Stimulated activated CD4-positive, alpha-beta T cell treated with anti-CD3 and anti-CD28 coated beads, Interleukin-12 subunit alpha, Interleukin-12 subunit beta, amount 100 ng/mL, for 48 hours (primary cell): ENCODE measurements around the gene PTPRS.

ENCODE experiments used
- DNase-seq, 3 donors: peaks; one replicate each; pipeline ENCODE4 v3.0.0-alpha.2; 2020; ENCODE audit warnings: low read depth in 2 of 3, low spot score in 1 of 3

PTPRS gene

DNA sequence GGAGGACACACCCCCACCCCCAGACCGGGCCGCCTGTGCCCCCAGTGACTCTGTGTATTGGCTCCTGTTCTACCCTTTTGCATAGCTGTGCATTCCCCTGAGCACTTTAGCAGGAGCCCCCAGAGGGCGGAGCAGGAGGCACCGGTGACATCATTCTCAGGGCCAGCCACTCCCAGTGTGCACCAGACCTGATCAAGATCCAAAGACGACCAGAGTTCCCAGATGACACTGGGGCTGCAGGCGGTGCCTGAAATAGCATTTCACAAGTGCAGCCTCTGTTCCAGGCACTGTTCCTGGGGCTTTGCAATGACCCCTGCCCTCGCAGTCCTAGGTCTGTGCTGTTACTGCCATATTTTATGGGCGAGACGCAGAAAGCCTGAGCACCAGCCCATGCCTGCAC lies 14.5 kb upstream of the PTPRS start:
- DNase-seq = no peak

DNA sequence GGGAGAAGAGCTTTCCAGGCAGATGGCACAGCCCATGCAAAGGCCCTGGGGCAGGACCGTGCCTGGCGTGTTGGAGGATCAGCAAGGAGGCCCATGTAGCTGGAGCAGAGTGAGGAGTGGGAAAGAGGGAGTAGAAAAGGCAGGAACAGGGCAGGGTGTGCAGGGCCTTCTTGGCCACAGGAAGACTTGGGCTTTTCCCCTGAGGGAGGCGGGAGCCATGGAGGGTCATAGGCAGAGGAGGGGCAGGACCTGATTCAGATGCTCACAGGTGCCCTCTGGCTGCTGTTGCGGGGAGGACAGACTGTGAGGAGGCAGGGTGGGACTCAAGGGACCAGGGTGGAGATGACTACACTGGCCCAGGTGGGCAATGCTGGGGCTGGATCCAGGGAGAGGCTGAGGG lies 13.8 kb upstream of the PTPRS start:
- DNase-seq = peak in 1 of 3 donors; percentile 8

DNA sequence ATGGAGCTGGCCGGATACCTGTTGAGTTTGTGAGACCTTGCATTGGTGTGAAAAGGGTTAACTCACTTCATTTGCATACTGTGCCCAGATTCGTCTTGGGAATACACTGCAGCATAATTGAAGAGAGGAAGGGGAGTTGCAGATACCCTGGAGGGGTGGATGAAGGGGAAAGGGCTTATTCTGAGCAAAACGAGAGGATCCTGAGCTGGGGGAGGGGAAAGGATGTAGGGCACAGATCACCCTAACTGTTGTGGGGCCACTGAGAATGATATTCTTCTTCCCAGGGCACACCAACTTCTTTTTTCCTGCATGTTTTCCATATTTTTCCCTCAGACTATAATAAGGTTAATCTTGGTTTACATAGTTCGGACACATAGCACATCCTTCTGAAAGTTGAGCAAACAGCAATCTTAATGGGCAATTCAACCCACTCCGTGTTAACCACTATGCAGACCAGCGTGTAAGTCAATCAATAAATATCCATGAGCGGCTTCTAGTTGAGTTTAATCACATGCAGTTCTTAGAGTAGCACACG lies 11.7 kb upstream of the PTPRS start:
- no peak for DNase-seq

DNA sequence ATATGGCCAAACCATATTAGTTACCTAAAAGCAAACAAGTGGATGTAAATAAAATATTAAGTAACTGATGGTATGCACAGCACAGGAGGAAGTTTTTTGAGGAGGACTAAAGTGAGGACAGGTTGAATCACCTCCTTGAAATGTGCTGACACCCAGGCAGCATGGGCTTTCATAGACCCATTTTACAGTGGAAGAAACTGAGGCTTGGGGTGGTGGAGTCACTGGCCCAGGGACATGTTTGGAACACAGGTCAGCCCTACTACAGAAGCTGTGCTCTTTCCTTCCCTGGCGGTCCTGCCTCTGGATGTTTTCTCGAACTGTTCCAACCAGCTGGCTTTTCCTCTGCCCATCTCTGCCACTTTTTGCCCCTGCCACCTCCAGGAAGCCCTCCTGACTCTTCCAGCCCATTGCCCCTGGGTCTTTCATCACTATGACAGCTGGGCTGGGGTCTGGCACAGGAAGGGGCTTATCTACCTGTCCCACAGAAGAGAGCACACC lies 11.2 kb upstream of the PTPRS start:
- no peak for DNase-seq

DNA sequence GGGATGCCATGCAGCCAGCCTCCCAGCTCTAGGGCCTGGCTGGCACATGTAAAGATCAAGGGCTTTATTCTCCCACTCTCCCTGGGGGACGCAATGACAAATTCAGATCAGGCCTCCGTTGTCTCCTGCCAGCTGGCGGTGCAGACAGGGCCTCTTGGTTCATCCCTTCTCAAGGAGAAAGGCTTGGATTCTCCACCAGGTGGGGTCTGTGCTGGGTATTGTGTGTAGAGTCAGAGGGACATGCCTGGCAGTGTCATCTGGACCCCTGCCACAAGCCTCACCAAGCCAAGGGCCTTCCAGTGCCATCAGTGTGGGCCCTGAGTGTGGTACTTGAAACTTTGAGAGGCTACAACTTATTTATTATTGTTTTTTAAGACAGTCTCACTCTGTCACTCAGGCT lies 8.4 kb upstream of the PTPRS start:
- no peak for DNase-seq

DNA sequence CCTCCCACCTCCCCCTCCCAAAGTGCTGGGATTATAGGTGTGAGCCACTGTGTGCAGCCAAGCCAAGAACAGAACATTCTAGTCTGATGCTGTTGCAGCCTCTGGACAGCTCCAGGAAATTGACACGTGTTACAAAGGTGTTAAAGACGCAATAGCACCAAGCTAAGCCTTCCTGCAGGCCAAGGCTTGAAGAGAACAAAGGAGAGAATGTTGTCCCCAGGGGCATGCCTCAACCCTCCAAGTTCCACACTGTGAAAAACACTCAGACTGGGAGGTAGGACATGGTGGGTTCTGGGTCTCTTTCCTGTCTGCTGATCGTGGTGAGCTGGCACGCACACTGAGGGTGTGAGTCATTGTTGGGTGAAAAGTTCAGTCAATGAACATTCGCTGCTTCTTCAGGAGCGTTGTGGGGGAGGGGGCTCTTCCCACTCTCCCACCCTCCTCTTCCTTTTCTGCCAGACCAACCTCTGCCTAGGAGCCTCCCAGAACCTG lies 5.3 kb upstream of the PTPRS start:
- no peak for DNase-seq

DNA sequence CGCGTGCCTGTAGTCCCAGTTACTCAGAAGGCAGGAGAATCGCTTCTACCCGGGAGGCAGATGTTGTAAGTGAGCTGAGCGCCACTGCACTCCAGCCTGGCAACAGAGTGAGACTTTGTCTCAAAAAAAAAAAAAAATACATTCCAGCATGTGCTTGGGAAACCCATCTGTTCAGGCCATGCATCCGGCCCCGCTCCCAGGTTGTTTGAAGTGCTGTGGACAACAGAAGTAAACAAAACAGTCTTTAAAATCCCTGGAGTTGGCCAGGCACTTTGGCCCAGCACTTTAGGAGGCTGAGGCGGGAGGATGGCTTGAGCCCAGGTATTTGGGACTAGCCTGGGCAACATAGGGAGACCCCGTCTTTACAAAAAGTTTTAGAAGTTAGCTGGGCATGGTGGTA lies 3.2 kb upstream of the PTPRS start:
- DNase-seq = no peak

DNA sequence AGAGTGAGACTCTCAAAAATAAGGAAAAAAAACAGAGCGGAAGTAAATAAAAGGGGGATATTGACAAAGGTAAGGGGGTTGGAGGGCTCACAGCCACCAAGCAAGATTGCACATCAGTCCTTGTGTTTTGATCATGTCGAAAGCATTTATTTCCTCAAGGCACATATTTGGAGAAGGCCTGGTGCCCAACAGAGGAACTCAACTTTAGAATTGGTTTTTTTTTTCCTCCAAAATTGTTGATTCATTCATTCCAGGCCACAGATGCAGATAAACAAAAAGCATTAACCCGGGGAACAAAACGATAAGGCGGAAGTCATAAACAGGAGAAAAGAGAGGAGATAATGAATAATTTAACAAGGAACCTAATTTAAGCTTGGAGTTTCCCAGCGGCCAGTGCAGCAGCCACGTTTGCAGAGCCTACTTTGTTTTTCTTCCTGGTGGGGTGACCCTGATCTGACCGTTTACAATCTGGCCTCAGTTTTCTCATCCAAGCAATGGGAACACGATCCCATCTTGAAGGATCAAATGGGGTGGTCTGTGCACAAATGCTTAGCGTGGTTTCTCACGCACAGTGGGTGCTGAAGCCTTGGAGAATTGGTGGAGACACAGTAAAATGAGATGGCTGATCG lies 2.1 kb upstream of the PTPRS start:
- DNase-seq = no peak

DNA sequence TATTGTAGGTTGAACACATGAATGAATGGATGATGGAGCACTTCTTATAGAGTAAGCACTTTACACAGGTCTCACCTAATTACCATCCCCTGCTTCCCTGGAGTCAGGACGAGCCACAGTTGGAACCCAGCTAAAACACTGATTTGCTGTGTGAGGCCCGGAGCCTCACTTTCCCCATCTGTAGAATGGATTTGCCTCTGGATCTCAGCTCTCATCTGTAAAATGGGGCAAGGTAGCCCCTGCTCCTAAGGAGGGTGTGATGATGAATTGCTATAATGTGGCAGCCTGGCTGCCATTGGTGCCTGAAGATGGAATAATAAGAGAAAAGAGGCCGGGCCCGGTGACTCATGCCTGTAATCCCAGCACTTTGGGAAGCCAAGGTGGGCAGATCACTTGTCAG lies 1.4 kb upstream of the PTPRS start:
- no peak for DNase-seq

DNA sequence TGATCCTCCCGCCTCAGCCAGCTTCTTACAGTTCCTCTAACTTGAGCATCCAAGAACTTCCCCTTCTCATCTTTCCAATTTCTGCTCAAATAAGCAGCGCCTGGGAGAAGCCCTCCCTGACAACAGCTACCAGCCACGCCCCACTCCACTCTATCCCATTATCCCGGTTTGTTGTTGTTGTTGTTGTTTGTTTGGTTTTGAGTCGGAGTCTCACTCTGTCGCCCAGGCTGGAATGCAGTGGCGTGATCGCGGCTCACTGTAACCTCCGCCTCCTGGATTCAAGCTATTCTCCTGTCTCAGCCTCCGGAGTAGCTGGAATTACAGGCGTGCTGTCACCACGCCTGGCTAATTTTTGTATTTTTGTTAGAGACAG lies 822 bp upstream of the PTPRS start:
- no peak for DNase-seq

DNA sequence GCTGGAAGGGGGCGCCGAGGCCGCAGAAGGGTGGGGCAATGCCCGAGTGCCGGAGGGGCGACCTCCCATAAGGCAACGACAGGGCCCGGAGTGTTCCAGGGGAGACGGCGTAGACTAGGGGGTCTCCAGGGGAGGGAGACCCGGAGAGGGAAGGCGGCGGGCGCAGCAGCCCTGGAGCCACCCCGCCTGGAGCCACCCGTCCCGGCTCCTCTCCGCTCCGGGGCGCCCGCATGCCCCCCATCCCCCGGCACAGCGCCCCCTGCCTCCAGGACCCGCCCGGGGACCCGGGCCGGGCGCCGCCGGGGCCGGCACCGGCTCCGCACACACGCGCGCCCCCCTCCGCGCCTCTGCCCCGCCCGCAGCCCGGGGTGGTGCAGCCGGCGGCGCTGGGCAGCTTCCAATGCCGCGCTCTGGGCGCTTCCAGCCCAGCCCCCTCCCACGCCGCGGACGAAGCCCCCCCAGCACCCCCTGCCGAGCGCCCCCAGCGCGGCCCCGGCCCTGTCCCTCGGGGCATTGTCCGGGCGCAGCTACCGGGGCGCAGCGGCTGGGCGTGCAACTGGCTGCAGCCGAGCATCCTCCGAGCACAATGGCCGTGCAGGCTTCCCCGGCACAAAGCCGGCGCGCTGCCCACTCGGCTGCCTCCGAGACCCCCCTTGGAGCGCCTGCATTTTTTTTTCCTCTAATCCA lies 519 bp downstream of the PTPRS start:
- no peak for DNase-seq

DNA sequence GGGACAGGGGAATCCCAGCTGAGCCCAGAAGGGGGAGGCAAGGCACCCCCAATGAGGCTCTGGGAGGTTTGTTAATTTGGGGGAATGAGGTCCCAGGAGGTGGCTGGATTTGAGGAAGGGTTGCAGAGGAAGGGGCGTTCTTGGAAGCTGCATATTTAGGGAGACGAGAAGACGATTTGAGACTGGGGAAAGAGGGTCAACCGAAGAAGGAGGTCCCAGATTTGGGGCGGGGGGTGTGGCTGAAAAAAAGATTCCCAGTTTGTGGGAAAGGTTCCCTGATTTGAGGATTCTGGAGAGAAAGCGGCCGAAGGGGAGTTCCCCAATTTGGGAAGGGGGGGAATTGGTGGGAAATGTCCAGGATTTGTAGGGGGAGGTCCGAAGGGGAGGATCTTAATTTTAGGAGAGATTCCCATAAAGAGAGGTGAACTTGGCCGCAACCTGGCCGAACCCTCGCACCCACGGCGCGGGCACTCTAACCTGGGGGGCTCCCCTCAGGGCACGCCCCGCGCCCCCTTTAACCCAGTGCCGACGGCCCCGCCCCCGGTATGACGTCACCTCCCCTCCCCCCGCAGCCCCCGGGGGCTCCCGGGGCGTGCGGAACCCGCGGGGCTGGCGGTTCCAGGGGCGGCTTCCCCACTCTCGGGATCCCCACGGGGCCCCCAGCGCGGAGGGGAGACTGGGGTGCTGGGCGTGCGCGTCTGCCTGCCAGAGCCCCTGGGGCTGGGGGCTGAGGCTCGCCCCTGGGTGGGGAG lies 1.2 kb downstream of the PTPRS start:
- DNase-seq = no peak

DNA sequence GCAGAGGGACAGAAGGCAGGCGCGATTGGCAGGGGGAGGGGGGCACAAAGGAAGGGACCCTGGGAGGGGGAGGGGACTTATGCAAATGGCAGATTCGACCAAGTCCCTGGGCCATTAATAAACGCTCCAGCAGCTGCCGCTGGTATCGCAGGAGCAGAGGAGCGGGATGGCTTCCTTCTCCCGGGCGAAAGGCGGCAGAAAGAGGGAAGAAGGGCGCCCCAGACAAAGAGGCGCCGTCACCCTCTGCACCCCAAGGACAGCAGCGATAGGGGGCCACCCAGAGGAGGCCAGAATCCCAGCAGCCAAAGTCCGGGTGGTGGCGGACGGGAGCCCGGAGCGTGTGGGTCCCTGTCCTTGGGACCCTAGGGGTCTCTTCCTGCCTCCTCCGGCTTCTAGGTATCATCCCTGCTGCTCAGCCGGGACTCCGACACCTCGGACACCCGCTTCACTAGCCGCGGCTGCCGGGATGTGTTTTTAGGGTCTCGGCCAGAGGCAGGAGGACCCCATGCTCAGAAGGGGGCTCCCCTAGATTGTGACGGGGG lies 1.9 kb downstream of the PTPRS start:
- DNase-seq = no peak

DNA sequence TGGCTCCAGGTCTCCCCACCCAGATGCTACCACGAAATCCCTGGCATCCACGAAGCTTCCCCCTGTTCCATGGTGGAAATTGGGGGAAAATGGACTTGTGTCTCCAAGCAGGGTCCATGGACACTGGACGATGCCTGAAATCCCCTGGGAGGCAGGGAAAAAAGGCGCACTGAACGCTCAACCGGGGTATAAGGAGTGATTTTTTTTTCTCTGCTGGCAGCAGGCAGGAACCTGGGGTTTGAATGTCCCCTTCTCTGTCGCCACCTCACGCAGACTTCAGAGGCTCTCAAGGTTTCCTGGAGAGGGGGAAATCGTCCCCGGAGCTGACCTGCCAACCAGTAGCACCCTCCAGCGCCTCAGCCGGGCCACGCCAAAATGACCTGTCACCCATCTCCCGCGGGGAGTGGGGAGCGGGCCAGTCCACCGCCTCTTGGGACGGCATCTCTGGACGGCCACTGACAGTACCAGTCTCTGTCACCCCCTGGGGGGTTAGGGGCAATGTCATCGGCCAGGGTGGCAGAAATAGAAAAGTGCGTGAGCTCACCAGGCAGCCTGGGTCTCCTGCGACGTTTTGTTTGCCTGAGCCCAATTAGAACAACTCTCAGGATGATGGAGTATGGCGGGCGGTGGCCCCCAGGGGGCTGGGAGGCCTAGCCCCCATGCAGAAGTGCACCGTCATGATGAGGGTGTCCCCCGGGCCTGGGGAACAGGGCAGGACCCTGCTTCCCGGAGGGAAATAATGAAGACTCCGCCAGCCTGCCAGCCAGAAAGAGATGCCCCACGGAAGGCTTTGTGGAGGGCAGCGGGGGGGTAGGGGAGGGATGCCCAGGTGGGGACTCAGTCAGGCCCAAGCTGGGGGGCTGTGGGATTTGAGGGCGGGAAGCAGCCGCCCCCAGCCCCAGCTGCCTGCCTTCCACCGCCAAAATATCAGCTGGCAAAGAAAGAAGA lies 2.6 kb downstream of the PTPRS start:
- DNase-seq = no peak

DNA sequence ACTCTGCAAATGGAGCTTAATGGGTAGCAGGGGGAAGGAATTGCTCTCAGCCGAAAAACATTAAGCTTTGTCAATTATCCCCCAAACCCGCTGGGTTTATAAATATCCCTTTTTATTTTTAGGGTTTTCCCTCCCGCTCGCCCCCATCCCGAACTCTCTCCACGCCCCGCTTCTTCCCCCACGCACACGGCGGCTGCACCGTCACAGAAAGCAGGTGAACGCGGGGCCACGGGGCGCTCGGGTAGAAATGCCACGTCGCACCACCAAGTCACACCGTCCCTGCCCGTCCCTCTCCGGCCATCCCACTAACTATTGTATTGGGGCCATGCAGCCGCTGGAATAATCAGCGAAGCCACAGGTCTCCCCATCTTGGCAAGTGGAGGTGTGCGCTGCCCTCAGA lies 3.5 kb downstream of the PTPRS start:
- no peak for DNase-seq

DNA sequence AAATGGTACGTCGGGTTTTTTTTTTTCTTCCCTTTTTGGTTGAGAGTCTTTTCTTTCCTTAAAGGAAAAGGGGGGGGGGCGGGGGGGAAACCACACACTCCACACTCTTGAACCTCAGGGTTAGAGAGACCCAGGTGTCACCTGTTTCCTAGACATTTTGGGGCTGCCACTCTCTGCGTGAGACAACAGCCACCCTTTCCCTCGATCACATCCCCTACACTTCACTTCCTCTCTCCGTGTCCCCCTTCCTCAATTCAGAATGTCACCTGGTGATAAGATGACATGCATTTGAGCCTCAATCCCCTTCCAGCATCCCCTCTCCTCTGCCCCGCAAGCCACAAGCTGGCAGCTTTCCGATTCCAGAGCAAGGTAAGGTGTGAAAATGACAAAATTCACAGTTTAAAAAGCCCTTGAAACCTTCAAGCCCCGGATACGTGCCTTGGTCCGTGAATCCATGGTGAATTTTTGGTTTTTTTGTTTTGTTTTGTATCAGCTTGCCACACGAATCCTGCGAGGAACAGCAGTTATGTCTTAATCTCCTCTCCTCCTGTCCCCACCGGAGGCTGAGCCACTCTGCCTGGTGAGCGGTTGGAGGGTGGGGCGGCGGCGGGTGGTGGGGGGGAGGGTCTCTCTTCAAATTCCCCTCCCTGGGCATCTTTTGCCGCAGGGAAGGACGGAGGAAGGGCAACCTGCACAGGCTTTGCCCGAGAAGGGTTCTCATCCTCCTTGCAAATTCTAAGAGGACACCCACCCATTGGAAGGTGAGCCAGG lies 4.2 kb downstream of the PTPRS start:
- DNase-seq = no peak

DNA sequence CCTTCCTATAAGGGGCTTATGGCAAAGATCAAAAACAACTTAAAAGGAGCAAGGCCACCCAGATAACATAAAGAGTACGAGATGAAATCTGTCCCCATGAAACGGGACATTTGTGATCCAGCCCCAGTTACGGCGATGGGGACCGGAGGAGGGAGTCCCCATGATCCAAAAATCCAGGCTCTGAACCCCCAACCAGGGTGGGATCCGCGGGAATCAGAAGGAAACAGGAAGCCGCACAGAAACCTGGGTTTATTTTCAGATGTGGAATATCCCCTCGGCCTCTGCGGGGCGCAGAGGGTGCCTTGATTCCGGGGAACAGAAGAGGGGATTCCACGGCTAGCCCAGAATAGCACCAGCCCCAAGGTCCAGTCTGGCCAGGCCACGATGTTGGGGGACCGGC lies 5.0 kb downstream of the PTPRS start:
- no peak for DNase-seq

DNA sequence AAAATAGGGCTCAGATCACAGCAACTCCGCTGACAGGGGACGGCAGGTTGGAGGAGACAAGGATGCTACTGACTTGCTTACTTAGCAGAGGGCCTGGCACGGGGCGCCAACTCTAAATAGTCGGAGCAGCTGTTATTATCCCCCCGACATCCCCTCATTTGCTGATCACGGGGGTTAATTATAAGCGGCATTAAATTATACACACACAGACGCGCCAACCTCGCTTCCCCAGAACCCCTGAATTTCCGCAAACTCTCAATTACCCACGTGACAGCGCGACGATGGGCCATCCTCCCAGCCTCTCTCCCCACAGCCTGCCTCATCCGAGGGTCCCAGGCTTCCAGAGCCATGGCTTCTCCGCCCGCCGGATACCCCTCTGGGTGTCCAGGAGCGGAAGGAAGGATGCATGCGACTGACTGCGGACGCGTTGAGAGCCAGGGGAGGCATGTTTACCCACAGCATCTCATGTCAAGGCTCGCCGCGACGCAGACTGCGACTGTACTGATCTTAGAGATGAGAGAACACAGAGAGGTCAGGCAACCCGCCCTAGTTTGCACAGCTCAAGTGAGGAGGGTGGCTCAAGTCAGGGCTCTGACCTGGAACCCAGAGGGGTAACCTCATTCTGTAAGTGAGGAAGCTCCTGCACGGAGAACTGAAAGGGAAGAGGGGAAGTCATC lies 5.7 kb downstream of the PTPRS start:
- DNase-seq = no peak

DNA sequence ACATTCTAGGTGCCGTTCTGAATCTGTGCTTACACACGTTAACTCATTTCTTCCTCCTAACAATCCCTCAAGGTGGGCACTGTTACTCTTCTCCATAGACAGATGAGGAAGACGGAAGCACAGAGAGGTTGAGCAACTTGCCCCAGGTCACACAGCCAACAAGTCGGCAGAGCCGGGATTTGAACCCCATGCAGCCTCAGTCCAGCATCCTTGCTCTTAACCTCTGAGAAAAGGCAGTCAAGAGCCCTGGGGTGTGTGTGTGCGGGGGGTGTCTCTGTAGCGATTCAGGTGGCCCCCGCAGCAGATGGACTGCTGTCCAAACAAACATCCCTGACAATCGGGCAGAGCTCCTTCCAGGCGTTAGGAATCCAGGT lies 6.3 kb downstream of the PTPRS start:
- no peak for DNase-seq
